Erythroblast (primary cell): ENCODE results near the gene ARHGEF25.

Experiments used
- DNase-seq, 2 experiments: peaks; one replicate each; lab custom pipeline; 2025; lab: John Stamatoyannopoulos, UW
- GATA1 ChIP-seq: IDR thresholded peaks from 2 replicates; pipeline ENCODE4 v1.6.1; 2011; ENCODE audit warnings: low read depth, mild to moderate bottlenecking, control low read depth, low read length, moderate library complexity
- POLR2A ChIP-seq: IDR thresholded peaks from 2 replicates; pipeline ENCODE4 v1.6.1; 2011; ENCODE audit warnings: mild to moderate bottlenecking, low read length

The ARHGEF25 gene

DNA sequence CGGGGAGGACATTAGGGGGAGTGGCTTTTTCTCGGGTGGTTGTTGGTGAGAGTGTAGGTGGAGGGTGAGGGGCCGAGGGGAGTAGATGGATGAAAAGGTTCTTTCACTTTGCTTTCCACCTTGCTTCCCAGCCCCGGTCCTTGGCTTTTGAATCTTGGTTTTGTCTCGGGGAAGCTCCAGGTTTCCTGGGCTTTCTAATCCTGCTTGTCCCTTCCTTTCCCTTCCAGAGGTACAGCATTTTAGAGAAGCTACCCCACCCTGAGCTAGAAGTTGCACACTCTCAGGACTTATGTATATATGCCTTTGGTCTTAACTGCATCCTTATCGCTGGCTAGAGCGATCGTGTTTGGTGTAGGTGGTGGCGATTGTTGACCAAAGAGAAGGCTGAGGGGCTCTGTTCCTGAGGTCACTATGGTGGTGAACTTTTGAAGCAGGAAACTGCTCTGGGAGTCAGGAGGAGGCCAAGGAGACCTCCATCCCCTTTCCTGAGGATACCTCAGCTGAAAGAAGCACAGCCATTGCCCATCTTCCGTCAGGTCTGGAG, 19.4 kb upstream of the ARHGEF25 start:
- no peak for DNase-seq
- TF ChIP-seq POLR2A, result no peak
- TF ChIP-seq GATA1, result no peak

DNA sequence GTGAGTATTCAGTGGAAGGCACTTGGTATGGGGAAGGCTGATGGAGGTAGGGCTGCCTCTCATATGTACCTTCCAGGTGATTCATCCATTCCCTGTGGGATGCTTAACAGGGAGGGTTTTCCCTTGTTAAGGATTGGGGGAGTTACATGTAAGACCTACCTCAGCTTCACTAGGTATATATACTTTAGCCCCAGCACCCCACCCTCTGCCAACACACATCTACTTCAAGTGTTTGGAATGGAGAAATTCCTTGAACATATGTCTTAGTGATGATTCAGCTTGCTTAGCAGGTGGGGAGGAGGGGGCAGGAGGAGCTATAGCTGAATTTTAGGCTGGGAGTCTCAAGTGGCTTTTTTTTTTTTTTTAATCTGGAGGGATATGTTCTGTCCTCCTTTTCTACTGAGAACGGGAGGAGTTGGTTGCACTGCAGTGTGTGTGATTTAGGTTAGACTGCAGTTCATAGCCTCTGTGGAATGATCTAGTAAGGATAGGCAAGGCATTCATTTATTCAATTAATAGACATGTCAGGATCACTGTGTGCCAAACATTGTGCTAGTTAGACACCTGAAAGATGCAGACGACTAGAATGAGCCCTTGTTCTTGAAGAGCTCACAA, 18.6 kb upstream of the ARHGEF25 start:
- TF ChIP-seq GATA1 (no peak), POLR2A (no peak)

DNA sequence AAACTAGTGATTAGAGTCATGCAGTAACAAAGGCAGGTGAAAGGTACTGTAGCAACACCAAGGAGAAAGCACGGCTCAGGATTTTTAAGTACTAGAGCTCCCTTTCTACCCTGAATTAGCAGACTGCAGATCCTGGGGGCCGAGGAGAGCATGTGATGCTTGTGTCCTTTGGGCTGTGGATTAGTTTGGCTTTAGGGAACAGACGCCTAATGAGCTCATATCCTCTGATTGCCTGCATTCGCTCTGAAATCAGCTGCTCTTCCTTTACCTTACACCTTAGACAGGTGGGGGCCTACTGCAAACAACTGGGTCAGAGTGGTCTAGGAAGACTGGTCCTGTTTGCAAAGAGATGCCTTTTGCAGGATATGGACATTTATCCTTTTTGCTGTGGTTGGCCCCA, 18.0 kb upstream of the ARHGEF25 start:
- TF ChIP-seq POLR2A, result no peak
- TF ChIP-seq GATA1, result no peak
- no peak for DNase-seq

More for the DNA sequence above, 18.6 kb upstream of the ARHGEF25 start:
- no peak for DNase-seq

DNA sequence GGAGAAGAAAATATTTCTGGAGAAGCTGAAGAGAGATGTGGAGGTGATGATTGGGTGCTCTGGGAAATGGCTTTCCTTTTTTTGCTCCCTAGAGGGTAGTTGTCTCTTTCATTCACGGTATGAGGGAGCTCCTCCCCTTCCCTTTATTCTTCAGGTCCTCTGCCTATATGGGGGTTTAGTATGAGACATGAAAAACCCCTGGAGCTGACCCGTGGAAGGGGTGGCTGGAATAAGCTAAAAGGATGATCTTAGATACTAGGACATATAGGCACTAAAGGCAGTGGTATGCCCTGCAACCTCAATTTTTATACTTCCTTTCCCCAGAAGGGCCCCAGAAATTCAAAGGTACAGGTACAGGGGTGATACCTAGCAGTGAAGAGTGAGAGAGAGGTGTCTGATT, 10.8 kb upstream of the ARHGEF25 start:
- TF ChIP-seq GATA1 (no peak), POLR2A (no peak)

DNA sequence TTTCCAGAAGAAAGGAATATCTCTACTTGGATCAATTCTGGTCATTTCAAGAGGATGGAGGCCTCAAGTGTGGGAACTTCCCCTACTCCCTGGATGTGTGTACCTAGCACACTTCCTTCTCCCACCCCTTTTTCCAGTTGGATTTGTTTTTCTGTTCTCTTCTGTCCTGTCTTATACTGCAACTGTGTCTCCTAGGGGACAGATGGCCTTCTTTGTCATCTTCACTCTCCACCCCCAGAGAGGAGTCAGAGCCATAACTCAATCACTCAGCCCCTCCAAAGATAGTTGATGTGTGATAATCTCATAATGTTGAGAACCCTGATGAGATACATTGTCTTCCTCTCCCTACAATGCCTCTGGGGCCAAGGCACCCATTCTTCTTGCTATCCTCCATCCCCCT, 8.7 kb upstream of the ARHGEF25 start:
- no peak for DNase-seq
- TF ChIP-seq POLR2A (no peak), GATA1 (no peak)

More for the DNA sequence above, 10.8 kb upstream of the ARHGEF25 start:
- no peak for DNase-seq

DNA sequence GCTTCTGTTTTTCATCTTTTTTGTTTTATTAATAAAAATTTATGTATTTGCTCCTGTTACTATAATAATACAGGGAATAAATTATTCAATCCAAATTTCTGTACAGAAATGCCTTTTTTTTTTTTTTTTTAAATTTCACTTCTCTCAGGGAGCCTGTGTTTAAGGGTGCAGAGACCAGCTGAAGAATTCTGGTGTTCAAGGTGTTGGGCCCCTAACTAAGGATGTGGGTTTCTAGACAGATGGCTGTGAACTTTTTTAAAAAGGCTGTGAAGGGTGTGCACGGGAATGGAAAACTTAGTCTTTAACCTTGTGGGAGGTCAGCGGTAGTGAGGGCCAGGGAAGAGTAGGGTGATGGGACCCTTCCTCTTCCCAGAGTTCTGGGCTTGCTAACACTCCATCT, 7.9 kb upstream of the ARHGEF25 start:
- no peak for DNase-seq
- TF ChIP-seq POLR2A (no peak), GATA1 (no peak)

DNA sequence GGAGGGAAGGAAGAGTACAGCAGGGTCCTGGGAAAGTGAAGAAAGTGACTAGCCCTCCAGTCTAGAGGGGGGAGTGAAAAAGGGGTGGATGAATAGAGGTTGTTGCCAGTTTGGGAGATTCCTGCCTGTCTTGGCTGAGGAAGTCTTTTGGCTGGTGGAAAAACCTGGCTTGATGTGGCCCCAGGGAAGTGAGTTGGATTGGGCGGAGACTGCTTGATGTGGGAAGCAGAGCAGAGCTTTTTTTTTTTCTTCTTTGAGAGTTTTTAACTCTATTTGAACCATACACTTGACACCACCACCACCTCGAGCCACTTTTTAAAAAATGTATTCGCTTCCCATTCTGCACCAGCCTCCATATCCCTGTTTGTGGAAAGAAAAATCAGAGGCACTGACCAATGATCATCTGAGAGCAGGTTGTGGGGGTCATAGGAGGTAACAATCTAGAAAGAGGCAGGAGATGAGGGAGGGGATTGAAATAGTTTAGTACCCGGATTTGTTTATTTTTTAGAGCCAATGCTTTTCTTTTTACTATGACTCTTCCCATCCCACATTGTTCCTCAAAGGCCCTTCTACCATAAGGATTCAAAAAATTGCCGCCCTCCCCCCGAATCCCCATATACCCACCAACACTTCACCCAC, 7.3 kb upstream of the ARHGEF25 start:
- no peak for DNase-seq
- no peak for TF ChIP-seq GATA1
- TF ChIP-seq POLR2A, result no peak

DNA sequence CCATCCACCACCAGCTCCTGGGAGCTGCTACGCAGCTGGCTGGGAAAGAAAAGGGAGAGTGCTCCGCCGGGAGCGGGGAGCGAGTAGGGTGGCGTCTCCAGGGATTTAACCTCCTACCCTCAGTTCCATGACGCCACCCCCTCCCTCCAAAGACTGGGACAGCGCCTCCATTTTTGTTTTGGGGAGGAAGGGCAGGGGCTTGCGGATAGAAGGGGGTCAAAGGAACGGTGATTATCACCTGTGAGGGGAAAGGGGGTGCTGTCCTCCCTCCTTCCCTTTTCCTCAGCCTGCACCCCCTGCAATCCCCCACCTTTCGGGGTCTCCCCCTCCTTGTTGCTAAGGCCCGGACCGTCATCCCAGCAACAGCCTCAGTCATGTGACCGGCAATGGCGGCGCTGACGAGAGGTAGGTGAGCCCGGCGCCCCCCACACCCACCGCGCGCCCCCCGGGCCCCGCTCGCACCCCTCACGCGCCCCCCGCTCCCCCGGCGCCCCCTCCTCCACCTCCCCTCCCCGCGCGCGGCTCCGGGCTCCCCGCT, 6.7 kb upstream of the ARHGEF25 start, which contains the start of gene DTX3:
TSS of gene DTX3 (plus strand) at position 371 of the 538 bp plus-strand sequence. CDS start 1,694 bp downstream, outside the sequence.
- TF ChIP-seq POLR2A (no peak), GATA1 (no peak)
- DNase-seq, result no peak

DNA sequence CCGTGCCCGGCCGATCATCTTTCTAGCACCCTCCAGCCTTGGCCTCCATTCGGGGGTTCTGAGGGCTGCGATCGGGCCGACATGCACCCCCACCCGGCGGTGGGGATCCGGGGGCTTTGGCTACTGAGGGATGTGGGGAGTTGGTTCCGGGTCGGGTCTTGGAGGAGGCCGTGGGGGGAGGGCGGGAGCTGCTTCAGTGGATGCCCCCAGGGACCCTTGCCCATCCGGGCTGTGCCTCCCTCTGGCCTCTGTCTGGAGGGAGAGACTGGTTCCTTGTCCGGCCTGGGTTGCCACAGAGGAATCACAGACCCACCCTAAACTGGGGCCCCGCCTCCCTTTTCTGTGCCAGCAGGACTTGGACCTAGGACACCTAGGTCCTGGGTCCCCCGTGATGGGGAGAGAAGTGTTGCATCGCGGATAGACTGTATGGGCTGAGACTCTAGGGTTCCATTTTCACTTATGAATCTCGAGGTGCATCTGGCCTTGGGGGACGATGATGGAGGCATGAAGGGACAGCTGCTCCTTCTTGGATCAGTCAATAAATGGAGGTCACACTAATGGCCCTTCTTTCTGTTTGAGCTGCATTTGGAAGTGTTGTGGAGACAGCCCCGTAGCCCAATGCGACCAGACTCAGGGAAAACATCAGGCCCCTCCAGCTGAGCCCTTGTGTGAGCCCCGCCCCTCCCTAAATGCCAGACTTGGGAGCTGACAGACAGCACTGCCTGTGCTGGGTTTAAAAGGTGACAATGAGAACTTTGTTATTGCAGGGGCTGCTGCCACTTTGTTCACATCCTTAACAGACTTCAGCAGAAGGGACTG, 6.0 kb upstream of the ARHGEF25 start:
- DNase-seq, result no peak
- no peak for TF ChIP-seq GATA1

DNA sequence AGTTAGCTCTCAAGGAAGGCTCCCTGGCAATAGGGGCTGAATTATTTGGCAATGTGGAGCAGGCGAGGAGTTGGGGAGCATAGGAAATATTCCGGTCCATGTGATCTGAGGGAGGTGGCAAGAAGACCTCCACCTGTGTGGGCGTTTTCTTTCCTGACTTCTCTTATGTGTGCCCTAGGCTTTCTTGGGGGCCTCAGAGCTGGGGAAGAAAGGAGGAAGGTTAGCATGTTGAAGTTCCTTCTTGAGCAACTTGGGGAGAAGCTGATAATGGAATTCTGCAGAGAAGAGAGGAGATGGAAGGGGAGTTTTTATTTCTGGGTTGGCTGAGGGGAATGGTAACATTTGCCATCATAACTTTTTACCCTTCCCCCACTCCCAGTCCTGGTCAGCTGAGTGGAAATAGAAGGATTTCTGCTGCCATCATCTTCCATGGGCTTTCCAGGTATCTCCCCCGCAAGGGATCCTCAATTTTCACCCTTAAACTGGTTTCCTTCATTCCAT, 5.4 kb upstream of the ARHGEF25 start:
- TF ChIP-seq POLR2A, result no peak
- no peak for TF ChIP-seq GATA1
- no peak for DNase-seq

DNA sequence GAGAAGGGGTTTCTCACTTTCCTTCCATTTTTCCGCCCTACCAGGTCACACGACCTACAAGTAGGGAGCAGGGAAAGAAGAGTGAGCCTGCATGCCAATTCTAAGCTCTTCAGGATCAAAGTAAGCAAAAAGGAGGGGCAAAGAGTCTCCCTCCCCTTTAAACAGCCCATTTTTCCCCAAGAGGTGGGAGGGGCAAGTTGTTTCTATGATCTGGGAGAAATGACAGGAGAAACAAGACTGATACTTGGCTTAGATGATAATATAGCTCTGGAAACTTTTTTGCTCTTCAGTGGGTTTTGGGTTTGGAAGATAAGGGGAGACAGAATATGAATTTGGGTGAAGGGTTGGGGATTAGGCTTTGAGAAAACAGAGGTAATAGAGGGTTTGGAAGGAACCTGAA, 4.8 kb upstream of the ARHGEF25 start:
- TF ChIP-seq GATA1, result no peak
- TF ChIP-seq POLR2A, result no peak
- no peak for DNase-seq

DNA sequence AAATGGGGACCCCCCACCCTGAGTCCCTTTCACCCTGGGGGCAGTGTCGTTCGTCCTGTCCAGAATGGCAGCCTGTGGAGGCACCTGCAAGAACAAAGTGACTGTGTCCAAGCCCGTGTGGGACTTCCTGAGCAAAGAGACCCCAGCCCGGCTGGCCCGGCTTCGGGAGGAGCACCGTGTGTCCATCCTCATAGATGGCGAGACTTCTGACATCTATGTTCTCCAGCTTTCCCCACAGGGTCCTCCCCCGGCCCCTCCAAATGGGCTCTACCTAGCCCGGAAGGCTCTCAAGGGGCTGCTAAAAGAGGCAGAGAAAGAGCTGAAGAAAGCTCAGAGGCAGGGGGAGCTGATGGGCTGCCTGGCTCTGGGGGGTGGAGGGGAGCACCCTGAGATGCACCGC, 4.4 kb upstream of the ARHGEF25 start:
- no peak for DNase-seq

DNA sequence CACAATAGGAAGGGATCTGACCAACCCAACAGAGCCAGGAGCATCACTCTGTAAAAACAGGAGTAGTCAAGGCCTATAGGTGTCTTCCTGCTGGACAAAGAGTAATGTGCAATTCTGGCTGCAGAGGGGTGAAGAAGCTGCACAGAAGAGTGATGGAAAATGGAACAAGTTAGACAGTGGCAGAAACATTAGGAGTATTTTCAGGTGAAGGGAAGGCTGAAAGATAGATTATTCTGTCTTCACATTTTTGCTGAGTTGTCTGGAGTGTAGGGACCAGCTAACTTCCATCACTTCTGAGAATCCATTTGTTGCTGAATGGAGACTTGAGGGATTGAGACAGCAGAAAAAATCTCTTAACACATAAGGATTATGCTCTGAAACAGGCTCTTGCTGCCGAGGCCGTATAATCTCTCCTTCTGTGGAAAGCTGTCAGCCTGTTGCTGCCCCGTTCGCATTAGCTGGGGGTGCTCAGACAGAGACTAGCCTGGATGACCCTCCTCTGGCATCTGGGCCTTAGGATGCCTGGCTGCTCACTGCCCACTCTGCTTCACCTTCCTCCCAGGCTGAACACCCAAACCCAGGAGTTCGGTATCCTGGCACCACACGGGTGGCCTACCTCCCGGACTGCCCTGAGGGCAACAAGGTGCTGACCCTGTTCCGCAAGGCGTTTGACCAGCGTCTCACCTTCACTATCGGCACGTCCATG, 3.1 kb upstream of the ARHGEF25 start:
- DNase-seq, result no peak
- TF ChIP-seq POLR2A, result no peak
- no peak for TF ChIP-seq GATA1

More for the DNA sequence above, 4.4 kb upstream of the ARHGEF25 start:
- TF ChIP-seq GATA1, result no peak
- TF ChIP-seq POLR2A, result no peak
